Ureter (tissue), 1 donor: ENCODE measurements around the gene DNAH2. TPM values are rescaled to one million over a fixed set of nuclear protein-coding genes. Genes with fewer than 3 reads are reported as not detected.
A peak's percentile ranks its signal among the peaks of the same experiment; 100 is the strongest.

Source experiments
- DNase-seq: peaks from one replicate; pipeline ENCODE4 v3.0.0-alpha.2; 2020; ENCODE audit warnings: low spot score
- total RNA-seq: library from RNA; stranded (reverse); gene quantifications from one replicate; pipeline ENCODE4 v1.2.4, GENCODE V29; 2023
- donor health status: DM: yes; HTN: yes; CAD: no.

Gene DNAH2
- total RNA-seq, 1 donor from 2014 or later = 1.5 TPM

DNA sequence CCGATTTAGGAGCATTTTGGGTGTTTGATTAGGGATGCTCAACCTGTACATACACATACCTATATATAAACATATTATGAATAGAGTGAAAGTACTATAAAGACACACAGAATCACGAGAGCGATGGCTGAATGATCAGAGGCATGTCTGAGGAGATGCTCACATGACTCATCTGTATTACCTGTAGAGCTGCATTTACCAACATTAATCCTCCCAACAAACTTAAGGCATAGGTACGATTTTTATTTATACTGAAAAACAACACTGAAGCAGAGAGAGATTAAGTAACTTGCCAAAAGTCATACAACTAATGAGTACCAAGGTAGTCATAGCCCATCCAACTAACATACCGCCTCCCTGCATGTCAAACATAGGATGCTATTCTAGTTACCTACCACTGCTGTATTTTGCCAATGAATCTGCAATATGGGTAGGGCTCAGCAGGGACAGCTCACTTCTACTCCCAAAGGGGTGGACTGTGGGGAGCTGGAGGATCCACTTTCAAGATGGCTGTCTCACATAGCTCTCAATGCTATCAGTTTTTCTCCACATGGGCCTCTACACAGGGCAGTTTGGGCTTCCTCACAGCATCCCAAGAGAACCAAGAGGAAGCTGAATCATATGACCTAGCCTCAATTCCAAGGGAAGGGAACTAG is 147.6 kb downstream of the DNAH2 start:
- peak; percentile 20 for DNase-seq

DNA sequence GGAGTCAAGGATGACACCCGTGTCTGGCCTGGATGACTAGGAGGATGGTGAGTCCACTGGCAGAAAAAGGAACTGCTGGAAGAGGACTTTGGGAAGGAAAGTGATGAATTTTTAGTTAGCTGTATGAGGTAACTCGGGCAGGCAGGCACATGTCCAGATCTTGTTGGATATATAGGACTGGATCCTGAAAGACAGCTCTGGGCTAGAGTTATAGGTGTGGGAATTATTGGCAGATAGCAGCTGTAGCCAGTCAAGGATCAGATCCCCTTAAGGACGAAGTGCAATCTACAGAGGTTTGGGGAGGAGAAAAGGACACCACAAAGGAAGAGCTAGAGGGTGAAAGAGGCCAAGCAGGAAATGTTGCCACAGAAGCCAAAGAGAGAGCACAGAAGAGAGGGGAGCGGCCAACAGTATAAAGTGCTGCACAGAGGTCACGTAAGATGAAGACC is 150.4 kb downstream of the DNAH2 start:
- peak; percentile 45 for DNase-seq

DNA sequence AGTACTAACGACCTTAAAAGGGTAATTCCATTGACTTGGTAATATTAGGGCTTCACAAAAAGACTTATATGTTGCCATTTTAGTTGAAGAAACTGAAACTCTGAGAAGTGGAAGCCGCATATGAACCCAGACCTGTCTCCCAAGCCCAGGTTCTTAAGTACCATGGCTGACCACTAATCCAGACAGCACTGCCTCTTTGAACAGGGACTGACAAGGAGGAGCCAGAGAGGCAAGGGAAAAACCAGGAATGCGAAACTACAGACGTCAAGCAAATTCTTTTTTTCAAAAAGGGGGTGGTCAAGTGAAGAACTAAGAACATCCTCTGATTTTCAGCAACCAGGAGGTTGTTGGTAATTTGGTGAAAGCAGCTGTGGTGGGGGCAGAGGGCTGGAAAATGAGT is 155.5 kb downstream of the DNAH2 start:
- peak; percentile 14 for DNase-seq

DNA sequence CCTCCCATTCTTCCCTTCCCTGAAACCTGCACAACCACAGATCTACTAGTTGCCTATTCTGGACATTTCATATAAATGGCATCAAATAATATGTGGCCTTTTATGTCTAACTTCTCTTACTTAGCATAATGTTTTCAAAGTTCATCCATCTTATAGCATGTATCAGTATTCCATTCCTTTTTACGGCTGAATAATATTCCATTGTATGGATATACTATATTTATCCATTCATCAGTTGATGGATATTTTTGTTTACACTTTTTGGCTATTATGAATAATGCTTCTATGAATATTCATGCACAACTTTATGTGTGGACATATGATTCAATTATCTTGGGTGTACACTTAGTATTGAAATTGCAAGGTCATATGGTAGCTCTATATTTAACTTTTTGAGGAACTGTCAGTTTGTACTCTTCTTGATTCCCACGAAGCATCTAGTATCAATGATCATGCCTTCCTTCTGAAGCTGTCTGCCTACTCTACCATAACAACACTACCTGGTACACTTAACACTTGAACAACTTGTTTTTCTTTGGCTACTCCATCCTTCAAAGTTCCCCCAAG is 158.3 kb downstream of the DNAH2 start:
- no peak for DNase-seq

DNA sequence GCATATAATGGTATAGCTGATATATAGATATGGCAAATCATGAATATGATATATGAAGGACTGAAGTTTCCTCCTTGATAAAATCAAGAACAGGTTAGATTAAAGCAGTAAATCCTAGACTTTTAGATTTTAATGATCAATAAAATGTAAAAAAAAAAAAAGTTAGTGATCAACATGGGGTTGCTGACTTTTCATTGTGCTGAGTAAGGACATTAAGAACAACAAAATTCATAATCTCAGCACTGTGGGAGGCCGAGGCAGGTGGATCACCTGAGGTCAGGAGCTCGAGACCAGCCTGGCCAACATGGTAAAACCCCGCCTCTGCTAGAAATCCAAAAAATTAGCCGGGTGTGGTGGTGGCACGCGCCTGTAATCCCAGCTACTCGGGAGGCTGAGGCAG is 160.7 kb downstream of the DNAH2 start:
- peak; percentile 37 for DNase-seq

DNA sequence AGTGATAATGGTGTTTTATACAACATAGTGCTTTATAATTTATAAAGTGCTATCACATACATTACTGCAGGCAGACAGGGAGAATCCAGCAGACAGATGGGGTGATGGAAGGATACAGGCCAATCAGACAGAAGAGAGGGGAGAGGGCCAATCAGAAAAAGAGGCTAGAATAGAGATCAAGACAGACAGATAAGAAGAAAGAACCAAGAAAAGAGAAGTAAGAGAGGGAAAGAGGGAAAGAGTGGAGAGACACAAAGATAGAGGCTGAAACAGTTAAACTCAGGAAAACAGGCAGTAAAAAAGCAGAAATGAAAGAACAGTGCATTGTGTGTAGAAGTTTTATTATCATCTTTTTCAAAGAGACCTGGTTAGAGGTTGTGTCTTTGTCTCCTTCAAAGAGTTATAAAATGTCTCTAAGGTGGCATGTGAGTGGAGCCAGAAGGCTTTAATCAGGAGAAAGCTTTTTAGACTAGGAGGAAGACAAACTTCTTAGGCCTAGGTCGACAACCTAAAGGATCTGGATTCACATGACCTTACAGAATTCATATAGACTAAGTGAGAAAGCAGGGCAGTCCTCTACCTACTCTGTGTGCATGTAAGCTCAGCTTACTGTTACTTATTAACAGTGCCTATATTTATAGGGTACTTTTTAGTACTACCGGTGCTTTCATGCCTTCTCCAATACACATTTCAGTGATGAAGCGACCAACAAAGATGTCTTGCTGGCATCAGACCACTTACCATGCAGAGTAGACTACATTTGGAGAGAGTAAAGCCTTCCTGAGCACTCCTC is 162.7 kb downstream of the DNAH2 start:
- peak; percentile 12 for DNase-seq

DNA sequence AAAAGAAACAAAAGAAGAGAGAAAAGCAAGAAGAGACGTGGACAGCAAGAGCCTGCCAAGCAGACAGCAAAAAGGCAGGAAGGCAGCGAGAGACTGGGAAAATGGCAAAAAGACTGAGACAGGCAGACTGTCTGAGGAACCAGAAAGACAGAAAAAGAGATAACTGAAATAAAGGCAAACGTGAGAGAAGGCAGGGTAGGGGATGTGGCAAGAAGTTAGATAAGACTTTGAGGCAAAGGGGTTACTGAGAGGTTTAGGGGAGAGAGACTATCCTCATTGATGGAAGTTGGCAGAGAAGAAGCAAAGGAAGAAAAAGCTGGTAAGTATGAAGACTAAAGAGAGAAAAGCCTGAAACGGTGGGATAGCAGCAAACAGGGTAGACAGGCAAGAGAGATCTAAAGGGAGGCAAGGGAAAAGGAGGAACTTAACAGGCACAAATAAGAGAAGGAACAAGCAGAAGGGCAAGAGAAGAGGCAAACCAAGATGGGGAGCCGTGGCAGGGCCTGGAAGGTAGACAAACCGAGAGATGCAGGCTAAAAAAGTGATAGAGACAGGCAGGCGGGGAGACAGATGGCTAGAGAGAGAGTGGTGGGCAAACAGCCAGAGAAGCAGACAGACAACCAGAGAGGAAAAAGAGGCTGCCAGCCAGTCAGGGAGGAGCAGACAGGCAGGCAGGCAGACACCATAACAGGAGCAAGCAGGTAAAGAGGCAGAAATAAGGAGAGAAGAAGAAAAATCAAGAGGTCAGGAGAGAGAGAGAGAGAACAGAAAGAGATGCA is 163.9 kb downstream of the DNAH2 start:
- peak; percentile 43 for DNase-seq

DNA sequence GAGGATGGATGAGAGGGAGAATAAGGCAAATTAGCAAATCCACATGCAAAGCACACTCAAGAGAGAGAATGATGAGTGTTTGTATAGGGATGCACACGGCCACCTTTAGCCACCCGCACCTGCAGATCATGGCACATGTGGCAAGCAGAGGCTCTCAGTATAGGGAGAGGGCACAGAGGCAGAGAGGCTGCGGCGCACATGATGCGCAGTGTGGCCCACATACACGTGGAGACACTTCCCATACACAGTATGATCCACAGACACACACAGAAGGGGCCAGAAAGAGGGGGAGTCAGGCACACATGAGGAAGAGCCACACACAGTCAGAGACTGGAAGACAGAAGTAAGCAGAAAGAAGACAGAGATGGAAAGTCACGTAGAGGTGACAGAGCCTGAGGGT is 164.5 kb downstream of the DNAH2 start:
- peak; percentile 35 for DNase-seq

DNA sequence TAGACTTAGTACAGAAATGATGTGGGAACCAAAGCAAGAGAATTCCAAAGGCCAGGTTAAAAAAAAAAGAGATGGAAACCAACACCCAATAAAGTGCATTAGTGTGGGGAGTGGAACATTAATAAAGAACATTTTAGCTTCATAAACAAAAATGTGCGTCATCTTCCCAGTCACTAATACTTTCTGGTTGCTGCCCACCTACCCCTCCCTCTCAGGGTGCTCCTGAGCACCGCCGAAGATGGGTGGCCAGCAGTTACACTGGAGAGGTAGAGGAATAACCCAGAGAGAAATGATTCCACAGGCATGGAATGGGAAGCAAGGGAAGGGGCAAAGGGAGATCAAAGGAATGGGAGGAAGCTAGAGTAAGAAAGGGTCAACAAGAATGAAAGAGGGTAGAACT is 165.1 kb downstream of the DNAH2 start:
- peak; percentile 23 for DNase-seq

Other genes with a start within 250 kb of the DNAH2 start
- gene ZBTB4, start 238.1 kb upstream of the DNAH2 start, total RNA-seq = 65.5 TPM
- gene SLC35G6, start 236.3 kb upstream of the DNAH2 start, total RNA-seq = not detected
- gene POLR2A, start 233.4 kb upstream of the DNAH2 start, total RNA-seq = 151 TPM
- gene TNFSF12, start 168.7 kb upstream of the DNAH2 start, total RNA-seq = 30.6 TPM
- gene TNFSF13, start 159.0 kb upstream of the DNAH2 start, total RNA-seq = 23.0 TPM
- gene SENP3, start 155.8 kb upstream of the DNAH2 start, total RNA-seq = 43.9 TPM
- 61.0 TPM for gene CD68, start 138.1 kb upstream of the DNAH2 start, total RNA-seq
- 68.1 TPM for gene MPDU1, start 133.9 kb upstream of the DNAH2 start, total RNA-seq
- gene SOX15, start 127.7 kb upstream of the DNAH2 start, total RNA-seq = 8.0 TPM
- gene FXR2, start 102.8 kb upstream of the DNAH2 start, total RNA-seq = 30.6 TPM
- gene SAT2, start 89.9 kb upstream of the DNAH2 start, total RNA-seq = 57.1 TPM
- not detected for gene SHBG, start 87.6 kb upstream of the DNAH2 start, total RNA-seq
- gene ATP1B2, start 66.8 kb upstream of the DNAH2 start, total RNA-seq = 10.0 TPM
- 131 TPM for gene TP53, start 30.3 kb upstream of the DNAH2 start, total RNA-seq
- 6.5 TPM for gene WRAP53, start 29.3 kb upstream of the DNAH2 start, total RNA-seq
- 2.3 TPM for gene EFNB3, start 12.5 kb upstream of the DNAH2 start, total RNA-seq
- gene KDM6B, start 116.5 kb downstream of the DNAH2 start, total RNA-seq = 31.8 TPM
- 9.9 TPM for gene TMEM88, start 137.3 kb downstream of the DNAH2 start, total RNA-seq
- gene NAA38, start 139.8 kb downstream of the DNAH2 start, total RNA-seq = 98.6 TPM
- gene CYB5D1, start 140.3 kb downstream of the DNAH2 start, total RNA-seq = 15.7 TPM
- gene CHD3, start 171.0 kb downstream of the DNAH2 start, total RNA-seq = 225 TPM
- gene RNF227, start 198.5 kb downstream of the DNAH2 start, total RNA-seq = 2.5 TPM
- gene KCNAB3, start 212.1 kb downstream of the DNAH2 start, total RNA-seq = 7.9 TPM
- 166 TPM for gene TRAPPC1, start 214.2 kb downstream of the DNAH2 start, total RNA-seq
- gene CNTROB, start 214.5 kb downstream of the DNAH2 start, total RNA-seq = 25.6 TPM